COLO668 (cell line): ENCODE measurements around the gene IL12A.

Experiments
- DNase-seq: peaks from one replicate; lab custom pipeline; 2025; ENCODE audit not compliant: unreplicated experiment; lab: John Stamatoyannopoulos, UW

IL12A gene

DNA sequence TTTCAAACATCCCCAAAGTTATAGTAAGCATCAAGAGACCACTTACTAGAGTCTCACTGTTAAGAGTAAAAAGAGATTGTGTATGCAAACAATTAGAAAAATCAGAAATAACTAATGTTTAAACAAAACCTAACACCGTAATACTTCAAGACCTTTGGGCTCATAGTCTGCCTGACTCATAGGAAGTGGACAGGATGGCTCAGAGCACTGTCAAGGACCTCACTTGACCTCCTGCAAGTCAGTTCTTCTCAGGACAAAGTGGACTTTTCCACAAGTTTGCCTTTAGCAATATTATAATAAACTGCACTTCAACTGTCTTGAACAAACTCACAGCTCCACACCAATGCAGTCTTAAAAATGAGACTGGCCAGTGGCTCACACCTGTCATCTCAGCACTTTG, 34.8 kb downstream of the IL12A start:
- no peak for DNase-seq

DNA sequence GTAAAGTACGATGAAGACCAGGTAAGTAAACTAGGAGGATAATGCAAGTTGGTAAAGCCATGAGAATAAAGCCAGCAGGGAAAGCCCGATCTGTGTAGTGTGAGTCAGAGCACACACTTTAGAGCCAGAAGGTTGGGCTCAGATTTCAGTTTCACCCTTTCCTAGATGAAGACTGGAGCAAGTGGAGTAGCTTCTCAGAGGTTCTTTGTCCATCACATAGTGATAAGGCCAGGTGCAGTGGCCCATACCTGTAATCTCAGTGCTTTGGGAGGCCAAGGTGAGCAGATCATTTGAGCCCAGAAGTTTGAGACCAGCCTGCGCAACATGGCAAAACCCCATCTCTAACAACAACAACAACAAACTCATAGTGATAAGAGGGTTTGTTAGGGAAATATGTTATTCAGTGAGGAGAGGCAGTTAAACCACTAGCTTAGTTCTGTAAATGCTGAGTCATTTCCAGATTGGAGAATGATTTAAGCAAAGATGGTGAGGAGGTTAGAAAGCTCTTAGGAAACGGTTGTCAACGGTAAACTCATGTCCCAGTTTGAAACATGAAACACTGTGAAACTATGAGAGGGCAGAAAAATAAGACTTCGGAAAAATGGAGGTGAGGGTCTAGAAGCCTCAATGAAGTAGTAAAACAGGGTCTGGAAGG, 39.0 kb downstream of the IL12A start:
- DNase-seq, result peak; percentile 3

DNA sequence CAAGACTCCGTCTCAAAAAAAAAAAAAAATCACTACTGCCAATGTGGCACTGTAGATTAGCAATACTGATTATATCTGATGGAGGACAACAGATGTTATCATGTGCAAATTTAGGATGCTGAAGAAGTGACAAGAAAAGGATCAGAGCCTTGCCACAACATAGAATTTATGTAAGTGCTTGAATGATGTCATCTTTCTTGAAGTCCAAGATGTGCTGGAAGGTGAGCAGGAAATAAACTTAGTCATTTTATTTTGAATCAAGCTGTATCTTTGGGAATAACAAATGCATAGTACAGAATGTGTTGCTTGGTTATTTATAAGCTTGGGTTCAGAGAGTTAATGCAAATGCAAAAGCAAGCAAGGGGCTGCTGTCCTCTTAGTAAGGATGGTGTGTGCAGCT, 47.1 kb downstream of the IL12A start:
- DNase-seq, result no peak

DNA sequence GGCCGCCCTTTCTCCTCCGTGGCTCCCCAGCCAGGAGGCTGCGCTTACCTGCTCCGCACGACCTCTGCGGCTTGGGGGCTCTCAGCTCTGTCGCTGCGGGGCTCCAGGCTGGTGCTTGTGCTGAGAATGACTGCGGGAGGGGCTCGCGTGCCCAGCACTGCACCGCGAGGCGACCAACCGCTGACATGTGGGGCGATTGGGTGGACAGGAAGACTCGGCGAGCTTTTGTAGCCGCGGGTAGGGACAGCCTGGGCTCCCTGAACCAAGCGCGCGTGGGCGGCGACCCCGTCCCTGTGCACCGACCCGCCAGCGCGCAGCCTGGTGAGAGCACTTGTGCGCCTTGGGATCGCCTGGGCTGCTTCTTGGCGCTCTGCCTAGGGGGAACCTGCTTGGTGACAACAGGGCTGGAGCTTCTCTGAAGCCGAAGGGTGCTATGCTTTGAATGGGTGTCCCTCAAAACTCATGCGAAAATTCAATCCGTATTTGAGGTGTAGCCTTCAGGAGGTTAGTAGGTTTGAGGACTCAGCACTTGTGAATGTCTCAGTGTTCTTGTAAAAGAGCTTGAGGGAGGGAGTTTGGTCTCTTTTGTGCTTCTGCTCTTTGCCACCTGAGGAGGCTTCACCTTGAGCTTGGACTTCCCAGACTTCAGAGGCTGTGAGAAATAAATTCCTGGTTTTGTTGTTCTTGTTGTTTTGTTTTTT, 50.4 kb downstream of the IL12A start:
- no peak for DNase-seq

DNA sequence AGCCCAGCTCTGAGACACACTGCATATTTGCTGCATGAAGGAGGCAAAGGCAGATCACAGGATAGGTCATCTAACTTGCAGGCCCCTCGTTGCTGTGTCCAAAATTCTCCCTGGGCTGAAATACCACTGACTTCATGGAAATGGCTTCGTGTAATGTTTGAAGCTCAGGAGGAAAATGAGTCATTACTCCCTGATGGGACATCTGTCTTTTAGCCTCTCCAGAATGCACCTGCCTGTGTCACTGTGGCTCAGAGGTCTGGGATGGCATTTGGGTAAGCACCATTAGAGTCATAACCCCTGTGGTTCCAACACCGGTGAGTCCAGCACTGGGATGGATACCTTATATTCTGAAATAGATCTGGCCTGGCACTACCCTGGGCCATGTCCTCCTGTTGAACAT, 51.5 kb downstream of the IL12A start:
- no peak for DNase-seq

DNA sequence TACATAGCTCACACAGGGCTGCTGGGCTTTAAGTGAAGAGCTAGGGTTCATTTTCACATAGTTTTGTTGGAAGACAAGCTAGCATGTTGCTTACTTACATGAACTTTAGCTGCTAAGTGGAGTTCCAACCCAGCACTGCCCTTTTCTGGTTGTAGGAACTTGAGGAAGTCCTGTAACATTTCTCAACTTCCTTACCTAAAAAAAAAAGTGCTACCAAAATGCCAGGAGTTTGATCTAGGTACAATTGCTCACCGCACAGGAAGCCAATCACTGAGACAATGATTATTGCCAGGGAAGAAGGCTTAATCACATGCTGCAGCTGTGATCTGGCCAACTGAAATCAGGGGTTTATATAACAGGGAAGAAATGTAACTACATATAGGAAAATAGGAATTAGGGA, 52.8 kb downstream of the IL12A start:
- DNase-seq, result no peak

DNA sequence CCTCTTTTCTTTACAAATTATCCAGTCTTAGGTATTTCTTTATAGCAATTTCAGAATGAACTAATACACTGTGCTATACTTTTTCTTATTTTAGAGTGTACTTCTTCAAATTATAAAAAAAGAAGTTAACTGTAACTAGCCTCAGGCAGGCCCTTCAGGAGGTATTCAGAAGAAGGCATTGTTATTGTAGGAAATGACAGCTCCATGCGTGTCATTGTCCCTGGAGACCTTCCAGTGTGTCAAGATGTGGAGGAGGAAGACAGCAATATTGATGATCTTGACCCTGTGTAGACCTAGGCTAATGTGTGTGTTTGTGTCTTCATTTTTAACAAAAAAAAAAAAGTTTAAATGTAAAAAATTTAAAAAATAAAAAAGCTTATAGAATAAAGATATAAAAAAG, 55.5 kb downstream of the IL12A start:
- DNase-seq, result no peak
